HepG2 (cell line): ENCODE measurements around the gene UBL5. TPM values are rescaled to one million over a fixed set of nuclear protein-coding genes. Genes with fewer than 3 reads are reported as not detected.

Experiments used
- ADNP ChIP-seq: sonication (generic); formaldehyde crosslinking; IDR thresholded peaks from 2 replicates; pipeline ENCODE4 v1.4.0; 2020; ENCODE audit warnings: missing genetic modification reagents
- ATM ChIP-seq: fragments of 450-650 bp; IDR thresholded peaks from 2 replicates; pipeline ENCODE4 v1.7.1; 2017; ENCODE audit warnings: mild to moderate bottlenecking, borderline replicate concordance
- FLYWCH1 ChIP-seq: sonication (generic); formaldehyde crosslinking; IDR thresholded peaks from 2 replicates; pipeline ENCODE4 v1.8.1; 2023; ENCODE audit warnings: mild to moderate bottlenecking, missing genetic modification reagents
- NONO ChIP-seq, 2 experiments: fragments of 450-650 bp in 1 of 2; sonication (generic) in 1 of 2; formaldehyde crosslinking in 1 of 2; IDR thresholded peaks in 1 of 2; conservative IDR thresholded peaks in 1 of 2; 2 replicates each; pipeline versions ENCODE4 v1.6.1 to v1.8.0; 2017 to 2022; ENCODE audit warnings: mild to moderate bottlenecking in 1 of 2, missing genetic modification reagents in 1 of 2, moderate library complexity in 1 of 2
- TSC22D2 ChIP-seq: sonication (generic); formaldehyde crosslinking; IDR thresholded peaks from 2 replicates; pipeline ENCODE4 v1.5.1; 2020; ENCODE audit warnings: missing genetic modification reagents, mild to moderate bottlenecking, borderline replicate concordance
- ZBTB40 ChIP-seq, 2 experiments: fragments of 450-650 bp in 1 of 2; sonication (generic) in 1 of 2; formaldehyde crosslinking in 1 of 2; IDR thresholded peaks; 2 replicates each; pipeline versions ENCODE4 v1.6.1 to v1.8.0; 2016 to 2022; ENCODE audit warnings: antibody characterized with exemption in 1 of 2, mild to moderate bottlenecking in 1 of 2, missing genetic modification reagents in 1 of 2
- ZFX ChIP-seq: sonication (generic); formaldehyde crosslinking; IDR thresholded peaks from 2 replicates; pipeline ENCODE4 v1.4.0; 2020; ENCODE audit warnings: mild to moderate bottlenecking, low read depth, missing genetic modification reagents, moderate library complexity
- ZMYM3 ChIP-seq: sonication (generic); formaldehyde crosslinking; IDR thresholded peaks from 2 replicates; pipeline ENCODE4 v1.5.1; 2020; ENCODE audit warnings: mild to moderate bottlenecking, missing genetic modification reagents
- ZNF24 ChIP-seq: fragments of 450-650 bp; IDR thresholded peaks from 2 replicates; pipeline ENCODE4 v1.6.1; 2017; ENCODE audit warnings: antibody characterized with exemption, mild to moderate bottlenecking
- ZXDC ChIP-seq: sonication (generic); formaldehyde crosslinking; IDR thresholded peaks from 2 replicates; pipeline ENCODE4 v1.5.0; 2020; ENCODE audit warnings: mild to moderate bottlenecking, missing genetic modification reagents
- polyA plus RNA-seq, 8 experiments: library from polyadenylated mRNA; depleted of rRNA in 3 of 8; stranded (reverse) in 7 of 8; unstranded in 1 of 8; fragments of >200 nt; fragmentation: Illumina TruSeq in 4 of 8; extraction: Trizol in 4 of 8; gene quantifications; 2 replicates each; pipeline versions ENCODE4 v1.2.1 to v1.2.3, GENCODE V29; 2011 to 2016; ENCODE audit warnings: low read depth in 4 of 8, missing spikeins in 1 of 8, mixed read lengths in 1 of 8; ENCODE audit not compliant: insufficient read depth in 1 of 8
- total RNA-seq, 5 experiments: library from RNA; depleted of rRNA; stranded (reverse); fragments of >200 nt; fragmentation: Illumina TruSeq; extraction: Trizol; gene quantifications; 2 replicates each; pipeline ENCODE4 v1.2.3, GENCODE V29; 2016; ENCODE audit warnings: low read depth in 1 of 5
- TF ChIP-seq, protein P1 (sequence below): sonication (generic); formaldehyde crosslinking; IDR thresholded peaks from 2 replicates; pipeline ENCODE4 v1.4.0; 2020; ENCODE audit warnings: low read depth, missing genetic modification reagents

The UBL5 gene
- total and polyA plus RNA-seq, 2 of the 13 experiments (the other 11 are each of a cell fraction or from before 2014, with no cell fraction given): 373 to 487 TPM

GRCh38 chr19:9827289-9828238 is at the start of gene UBL5 (continued):
- TF ChIP-seq ZXDC (CRISPR knock-in tag) (no peak), NONO (IDR thresholded peaks at IDR 0.05) (no peak), NONO (CRISPR knock-in tag; conservative IDR thresholded peaks at IDR 0.05) (peak; percentile 88), ZBTB40 (IDR thresholded peaks at IDR 0.05) (peak; percentile 94), ZBTB40 (CRISPR knock-in tag; IDR thresholded peaks at IDR 0.05) (peak; percentile 65), ZNF24 (no peak), ADNP (no peak), ZFX (CRISPR knock-in tag) (peak; percentile 91), FLYWCH1 (peak; percentile 88; the same call in 1 of the 2 replicates), TSC22D2 (CRISPR knock-in tag) (0 out of 2 replicates have a peak, but pooled peaks have one; percentile 70), ATM (no peak), ZMYM3 (CRISPR knock-in tag) (no peak)
- TF ChIP-seq, protein P1, sequence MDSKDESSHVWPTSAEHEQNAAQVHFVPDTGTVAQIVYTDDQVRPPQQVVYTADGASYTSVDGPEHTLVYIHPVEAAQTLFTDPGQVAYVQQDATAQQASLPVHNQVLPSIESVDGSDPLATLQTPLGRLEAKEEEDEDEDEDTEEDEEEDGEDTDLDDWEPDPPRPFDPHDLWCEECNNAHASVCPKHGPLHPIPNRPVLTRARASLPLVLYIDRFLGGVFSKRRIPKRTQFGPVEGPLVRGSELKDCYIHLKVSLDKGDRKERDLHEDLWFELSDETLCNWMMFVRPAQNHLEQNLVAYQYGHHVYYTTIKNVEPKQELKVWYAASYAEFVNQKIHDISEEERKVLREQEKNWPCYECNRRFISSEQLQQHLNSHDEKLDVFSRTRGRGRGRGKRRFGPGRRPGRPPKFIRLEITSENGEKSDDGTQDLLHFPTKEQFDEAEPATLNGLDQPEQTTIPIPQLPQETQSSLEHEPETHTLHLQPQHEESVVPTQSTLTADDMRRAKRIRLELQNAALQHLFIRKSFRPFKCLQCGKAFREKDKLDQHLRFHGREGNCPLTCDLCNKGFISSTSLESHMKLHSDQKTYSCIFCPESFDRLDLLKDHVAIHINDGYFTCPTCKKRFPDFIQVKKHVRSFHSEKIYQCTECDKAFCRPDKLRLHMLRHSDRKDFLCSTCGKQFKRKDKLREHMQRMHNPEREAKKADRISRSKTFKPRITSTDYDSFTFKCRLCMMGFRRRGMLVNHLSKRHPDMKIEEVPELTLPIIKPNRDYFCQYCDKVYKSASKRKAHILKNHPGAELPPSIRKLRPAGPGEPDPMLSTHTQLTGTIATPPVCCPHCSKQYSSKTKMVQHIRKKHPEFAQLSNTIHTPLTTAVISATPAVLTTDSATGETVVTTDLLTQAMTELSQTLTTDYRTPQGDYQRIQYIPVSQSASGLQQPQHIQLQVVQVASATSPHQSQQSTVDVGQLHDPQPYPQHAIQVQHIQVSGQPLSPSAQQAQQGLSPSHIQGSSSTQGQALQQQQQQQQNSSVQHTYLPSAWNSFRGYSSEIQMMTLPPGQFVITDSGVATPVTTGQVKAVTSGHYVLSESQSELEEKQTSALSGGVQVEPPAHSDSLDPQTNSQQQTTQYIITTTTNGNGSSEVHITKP: 0 out of 2 replicates have a peak, but pooled peaks have one; percentile 61
